Activated T-cell treated with anti-CD3 and anti-CD28 coated beads, Interleukin-2, amount 50 U/mL, for 4 hours (primary cell): ENCODE measurements around the gene TECRL. TPM values are rescaled to one million over a fixed set of nuclear protein-coding genes. Genes with fewer than 3 reads are reported as not detected.

Experiments used
- ATAC-seq, 2 donors: fragments of 200-7000 bp; cut with Tn5 transposase; one replicate each; pipeline ENCODE4 v1.10.0; 2021
- DNase-seq: peaks from one replicate; pipeline ENCODE4 v3.0.0-alpha.2; 2020
- H3K27me3 Mint-ChIP-seq: one replicate; pipeline ENCODE4 v1.8.0; 2021; ENCODE audit warnings: low read depth, mixed read lengths
- H3K36me3 Mint-ChIP-seq: one replicate; pipeline ENCODE4 v1.8.0; 2022; ENCODE audit warnings: mixed read lengths; ENCODE audit not compliant: insufficient read depth
- H3K4me1 Mint-ChIP-seq: one replicate; pipeline ENCODE4 v1.8.0; 2021; ENCODE audit warnings: low read depth, mixed read lengths
- H3K4me3 Mint-ChIP-seq: one replicate; pipeline ENCODE4 v1.8.0; 2021; ENCODE audit warnings: mild to moderate bottlenecking, moderate library complexity, mixed read lengths
- H3K9me3 Mint-ChIP-seq: one replicate; pipeline ENCODE4 v1.8.0; 2021; ENCODE audit warnings: mixed read lengths
- total RNA-seq, 3 donors: library from RNA; stranded (reverse); gene quantifications; one replicate each; pipeline ENCODE4 v1.2.1, GENCODE V29; 2021

TECRL gene
- total RNA-seq, 3 donors from 2014 or later: not detected

DNA sequence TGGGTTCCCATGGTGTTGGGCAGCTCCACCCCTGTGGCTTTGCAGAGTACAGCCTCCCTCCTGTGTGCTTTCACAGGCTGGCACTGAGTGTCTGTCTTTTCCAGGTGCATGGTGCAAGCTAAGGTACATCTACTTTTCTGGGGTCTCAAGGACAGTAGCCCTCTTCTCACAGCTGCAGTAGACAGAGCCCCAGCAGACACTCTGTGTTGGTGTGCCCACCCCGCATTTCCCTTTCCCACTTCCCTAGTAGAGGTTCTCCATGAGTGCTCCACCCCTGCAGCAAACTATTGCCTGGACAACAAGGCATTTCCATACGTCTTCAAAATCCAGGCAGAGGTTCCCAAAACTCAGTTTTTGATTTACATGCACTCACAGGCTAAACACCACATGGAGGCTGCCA, 143.0 kb downstream of the TECRL start:
- no peaks in the 10 kb centered on the region for H3K4me1 Mint-ChIP-seq
- H3K4me3 Mint-ChIP-seq: no peak overlapping the region
- peaks cover 16% of the 10 kb centered on the region for H3K9me3 Mint-ChIP-seq
- DNase-seq (no peak), ATAC-seq (no peak)
- H3K36me3 Mint-ChIP-seq: no peaks in the 10 kb centered on the region
- H3K27me3 Mint-ChIP-seq: no peaks in the 10 kb centered on the region

DNA sequence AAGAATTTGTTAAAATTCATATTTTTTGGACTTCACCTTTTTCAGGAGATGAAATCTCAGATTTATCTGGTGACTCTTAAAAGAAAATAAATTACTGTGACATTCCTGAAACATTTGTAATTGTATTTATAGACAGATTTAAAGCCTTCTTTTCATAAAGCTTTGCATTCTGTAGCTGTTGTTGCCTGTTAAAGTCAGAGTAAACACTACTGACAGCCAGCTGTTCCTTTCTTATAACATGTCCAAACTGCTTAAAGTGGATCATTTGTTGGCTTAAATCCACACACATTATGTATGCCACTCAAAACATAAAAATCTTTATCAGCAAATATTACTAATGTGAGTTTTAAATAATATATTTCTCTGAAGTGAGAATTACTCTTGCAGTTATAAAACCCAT, 157.5 kb downstream of the TECRL start:
- H3K4me3 Mint-ChIP-seq: no peak overlapping the region
- no peaks in the 10 kb centered on the region for H3K36me3 Mint-ChIP-seq
- DNase-seq (no peak), ATAC-seq (no peak)
- no peaks in the 10 kb centered on the region for H3K4me1 Mint-ChIP-seq
- H3K9me3 Mint-ChIP-seq: peaks cover 21% of the 10 kb centered on the region
- H3K27me3 Mint-ChIP-seq: no peaks in the 10 kb centered on the region

DNA sequence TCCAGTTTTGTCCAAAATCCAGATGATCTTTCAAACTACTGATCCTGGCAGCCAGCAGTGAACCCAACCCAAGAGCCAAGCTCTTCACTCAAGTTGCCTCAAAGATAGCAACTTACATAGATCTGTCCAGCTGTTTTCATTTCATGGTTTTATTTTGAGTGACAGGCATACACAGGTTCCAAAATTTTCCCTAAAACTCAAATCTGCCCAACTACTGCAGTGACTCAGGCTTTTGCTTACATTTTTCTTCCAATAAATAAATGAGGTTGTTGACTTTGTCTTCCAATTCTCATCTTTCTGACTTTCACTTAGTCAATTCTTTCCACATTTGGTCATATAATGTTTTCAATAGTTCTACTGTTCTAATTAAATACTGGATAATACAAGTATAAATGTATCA, 158.8 kb downstream of the TECRL start:
- peaks cover 21% of the 10 kb centered on the region for H3K9me3 Mint-ChIP-seq
- no peak for DNase-seq
- no peak overlapping the region for H3K4me3 Mint-ChIP-seq

DNA sequence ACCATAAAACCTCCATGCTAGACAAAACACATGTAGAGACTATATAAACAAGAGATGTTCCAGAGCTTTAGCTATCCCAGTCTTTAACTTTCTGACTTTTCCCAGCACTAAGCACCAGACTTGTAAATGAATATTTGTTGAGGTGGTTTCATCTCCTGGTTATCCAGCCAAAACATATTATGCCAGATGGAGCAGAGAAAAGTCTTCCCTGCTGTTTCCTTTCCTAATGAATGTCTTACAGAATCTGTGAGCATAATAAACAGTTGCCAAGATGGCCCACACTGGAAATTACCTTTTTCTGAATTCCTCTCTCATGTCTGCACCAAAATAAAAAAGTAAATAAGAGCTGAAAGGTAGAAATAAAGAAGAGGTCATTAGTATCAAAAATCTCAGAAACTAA, 159.2 kb downstream of the TECRL start:
- DNase-seq: no peak
- no peaks in the 10 kb centered on the region for H3K27me3 Mint-ChIP-seq
- H3K4me3 Mint-ChIP-seq: no peak overlapping the region
- no peaks in the 10 kb centered on the region for H3K4me1 Mint-ChIP-seq
- no peak for ATAC-seq
- no peaks in the 10 kb centered on the region for H3K36me3 Mint-ChIP-seq
- H3K9me3 Mint-ChIP-seq: peaks cover 21% of the 10 kb centered on the region

More for the DNA sequence above, 158.8 kb downstream of the TECRL start:
- no peaks in the 10 kb centered on the region for H3K36me3 Mint-ChIP-seq
- H3K4me1 Mint-ChIP-seq: no peaks in the 10 kb centered on the region
- no peaks in the 10 kb centered on the region for H3K27me3 Mint-ChIP-seq
- ATAC-seq: no peak

DNA sequence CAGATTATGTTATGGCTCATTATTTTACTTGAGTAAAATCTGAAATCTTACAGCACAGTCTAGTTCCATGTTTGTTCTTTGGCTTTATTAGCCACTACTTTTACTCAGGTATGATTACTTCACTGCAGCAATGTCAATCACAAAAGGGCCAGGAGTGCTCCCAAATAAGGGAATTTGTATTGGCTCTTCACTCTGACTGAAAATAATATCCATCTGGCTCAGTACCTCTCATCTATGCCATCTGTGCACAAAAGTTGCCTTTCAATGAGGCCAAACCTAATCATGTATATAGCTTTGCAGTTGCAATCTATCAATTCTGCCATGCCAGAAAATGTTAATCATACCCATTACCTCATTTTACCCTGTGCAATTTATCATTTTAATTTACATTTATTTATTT, 161.1 kb downstream of the TECRL start:
- H3K36me3 Mint-ChIP-seq: no peaks in the 10 kb centered on the region

DNA sequence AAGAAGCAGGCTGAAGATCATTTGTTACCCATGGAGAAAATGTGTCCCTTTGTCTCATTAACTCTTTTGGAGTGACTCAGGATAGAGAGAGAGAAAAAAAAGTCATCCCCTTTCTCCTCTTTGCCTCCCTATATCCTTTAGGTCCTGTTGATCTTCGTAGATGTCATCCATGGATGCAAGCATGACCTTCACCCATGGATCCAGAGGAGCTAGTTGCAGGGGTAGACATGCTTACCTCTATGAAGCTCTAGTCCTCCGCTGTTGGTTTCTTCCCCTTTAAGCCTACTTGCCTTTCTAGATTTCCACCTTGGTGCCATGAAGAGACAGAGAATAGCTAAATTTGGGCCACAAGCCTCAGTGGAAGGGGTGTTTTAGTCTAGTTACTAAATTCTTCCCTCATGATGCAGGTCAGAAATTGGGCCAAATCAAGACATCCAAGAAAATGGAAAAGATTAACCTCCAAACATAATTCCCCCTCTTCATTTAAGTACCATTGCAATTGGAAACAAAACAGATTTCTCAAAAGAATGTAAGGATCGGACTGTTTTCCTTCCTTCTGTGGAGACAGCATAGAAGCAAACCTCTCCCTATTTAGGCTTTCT, 178.4 kb downstream of the TECRL start:
- H3K4me3 Mint-ChIP-seq: no peak overlapping the region
- peaks cover 42% of the 10 kb centered on the region for H3K9me3 Mint-ChIP-seq
- H3K27me3 Mint-ChIP-seq: no peaks in the 10 kb centered on the region
- DNase-seq (no peak), ATAC-seq (no peak)
- H3K4me1 Mint-ChIP-seq: no peaks in the 10 kb centered on the region
- H3K36me3 Mint-ChIP-seq: no peaks in the 10 kb centered on the region

More for the DNA sequence above, 161.1 kb downstream of the TECRL start:
- no peaks in the 10 kb centered on the region for H3K4me1 Mint-ChIP-seq
- peaks cover 21% of the 10 kb centered on the region for H3K9me3 Mint-ChIP-seq
- DNase-seq (no peak), ATAC-seq (no peak)
- H3K27me3 Mint-ChIP-seq: no peaks in the 10 kb centered on the region
- H3K4me3 Mint-ChIP-seq: no peak overlapping the region
